GM18867 (cell line): Measurements from ENCODE around the gene COQ10B.
"Not testable (repeated sequence)": the region's sequence is repeated elsewhere in the genome, so short reads cannot be mapped to it uniquely, and the experiment has no call there.

Experiments used
- ATAC-seq: cut with Tn5 transposase; IDR thresholded peaks from one replicate; pipeline ENCODE4 v1.9.1; 2021; ENCODE audit warnings: mild to moderate bottlenecking, moderate library complexity; ENCODE audit not compliant: unreplicated experiment

Gene COQ10B

DNA sequence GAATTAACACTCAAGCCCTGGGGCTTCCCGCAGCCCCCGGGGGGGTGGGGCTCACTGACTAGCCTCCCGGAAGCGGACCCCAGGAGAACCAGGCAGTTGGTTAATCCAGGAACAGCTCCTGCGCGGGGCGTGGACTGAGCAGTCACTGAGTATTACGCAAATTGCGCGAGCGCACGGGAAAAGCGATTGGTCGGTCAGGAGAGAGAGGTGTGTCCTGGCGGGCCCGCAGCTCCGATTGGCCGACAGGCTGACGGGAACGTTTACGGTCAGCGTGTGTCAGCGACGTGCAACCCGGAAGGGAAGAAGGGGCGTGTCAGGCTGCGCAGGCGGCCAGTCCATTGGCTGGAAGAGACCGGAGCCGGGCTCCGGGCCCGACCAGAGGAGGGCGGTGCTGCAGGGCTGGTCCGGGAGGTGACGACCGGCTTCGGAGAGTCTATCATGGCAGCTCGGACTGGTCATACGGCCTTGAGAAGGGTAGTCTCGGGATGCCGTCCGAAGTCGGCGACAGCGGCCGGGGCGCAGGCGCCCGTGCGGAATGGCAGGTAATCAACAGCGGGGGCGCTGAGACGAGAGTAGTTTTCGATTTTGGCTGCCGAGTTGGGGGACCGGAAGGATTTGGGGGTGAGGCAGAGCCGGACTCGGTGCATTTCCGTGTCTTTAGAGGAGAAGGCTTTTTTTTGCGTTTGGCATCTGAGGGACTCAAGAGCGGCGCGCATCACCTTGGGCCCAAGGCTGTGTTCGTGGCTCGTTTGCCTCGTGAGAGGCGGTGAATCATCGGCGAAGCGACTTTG, at the start of gene COQ10B:
COQ10B (plus strand) TSS at position 430 of the 791 bp plus-strand sequence; CDS start at position 439, 9 bp downstream.
- ATAC-seq = peak; percentile 94

GRCh38 chr2:197405582-197405981, 47.8 kb upstream of the COQ10B start:
- ATAC-seq = no peak

- no peak for ATAC-seq
Observed at GRCh38 chr2:197414039-197414438, 39.3 kb upstream of the COQ10B start.

GRCh38 chr2:197414515-197414914, 38.8 kb upstream of the COQ10B start:
- ATAC-seq = no peak

DNA sequence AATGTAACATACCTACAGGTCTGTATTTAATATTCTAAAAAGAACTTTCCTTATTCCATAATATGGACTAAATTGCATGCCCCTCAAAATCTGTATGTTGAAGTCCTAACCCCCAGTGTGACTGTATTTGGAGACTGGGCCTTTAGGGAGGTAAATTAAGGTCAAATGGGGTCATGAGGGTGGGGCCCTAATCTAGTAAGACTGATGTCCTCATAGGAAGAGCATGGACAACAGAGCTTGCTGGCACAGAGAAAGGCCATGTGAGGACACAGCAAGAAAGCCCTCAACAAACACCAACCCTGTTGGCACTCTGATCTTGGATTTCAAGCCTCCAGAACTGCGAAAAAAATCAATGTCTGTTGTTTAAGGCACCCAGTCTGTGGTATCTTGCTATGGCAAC, 37.1 kb upstream of the COQ10B start:
- ATAC-seq = no peak

- ATAC-seq = no peak
Observed at GRCh38 chr2:197419438-197419837, 33.9 kb upstream of the COQ10B start.

DNA sequence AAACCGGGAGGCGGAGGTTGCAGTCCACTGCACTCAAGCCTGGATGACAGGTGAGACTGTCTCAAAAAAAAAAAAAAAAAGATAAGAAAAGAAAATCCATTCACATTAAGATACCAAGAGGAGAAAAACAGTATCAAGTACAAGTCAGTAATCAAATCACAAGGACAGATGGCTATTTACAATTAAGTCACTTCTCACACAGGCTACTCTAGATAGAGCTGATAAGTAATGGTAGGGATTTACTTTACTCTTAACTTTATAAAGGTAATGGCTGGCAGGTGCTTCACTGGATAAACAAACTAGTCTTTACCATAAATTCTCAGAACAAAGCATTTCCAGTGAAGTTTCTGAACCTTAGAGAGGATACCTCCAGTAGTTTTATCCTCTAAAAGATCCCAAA, 30.0 kb upstream of the COQ10B start:
- ATAC-seq = no peak

DNA sequence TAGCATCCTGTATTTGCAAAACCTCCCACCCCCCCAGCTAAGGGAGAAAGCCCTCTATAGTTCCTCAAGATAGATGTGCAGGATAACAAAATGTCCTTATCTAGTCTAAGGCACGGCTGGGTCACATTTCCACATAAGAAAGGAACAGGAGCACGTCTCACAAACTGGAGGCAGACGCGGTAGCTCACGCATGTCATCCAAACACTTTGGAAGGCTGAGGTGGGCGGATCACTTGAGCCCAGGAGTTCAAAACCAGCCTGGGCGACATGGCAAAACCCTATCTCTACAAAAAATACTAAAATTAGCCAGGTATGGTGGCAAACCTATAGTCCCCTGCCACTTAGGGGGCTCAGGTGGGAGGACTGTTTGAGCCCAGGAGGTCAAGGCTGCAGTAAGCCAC, 27.8 kb upstream of the COQ10B start:
- no peak for ATAC-seq

DNA sequence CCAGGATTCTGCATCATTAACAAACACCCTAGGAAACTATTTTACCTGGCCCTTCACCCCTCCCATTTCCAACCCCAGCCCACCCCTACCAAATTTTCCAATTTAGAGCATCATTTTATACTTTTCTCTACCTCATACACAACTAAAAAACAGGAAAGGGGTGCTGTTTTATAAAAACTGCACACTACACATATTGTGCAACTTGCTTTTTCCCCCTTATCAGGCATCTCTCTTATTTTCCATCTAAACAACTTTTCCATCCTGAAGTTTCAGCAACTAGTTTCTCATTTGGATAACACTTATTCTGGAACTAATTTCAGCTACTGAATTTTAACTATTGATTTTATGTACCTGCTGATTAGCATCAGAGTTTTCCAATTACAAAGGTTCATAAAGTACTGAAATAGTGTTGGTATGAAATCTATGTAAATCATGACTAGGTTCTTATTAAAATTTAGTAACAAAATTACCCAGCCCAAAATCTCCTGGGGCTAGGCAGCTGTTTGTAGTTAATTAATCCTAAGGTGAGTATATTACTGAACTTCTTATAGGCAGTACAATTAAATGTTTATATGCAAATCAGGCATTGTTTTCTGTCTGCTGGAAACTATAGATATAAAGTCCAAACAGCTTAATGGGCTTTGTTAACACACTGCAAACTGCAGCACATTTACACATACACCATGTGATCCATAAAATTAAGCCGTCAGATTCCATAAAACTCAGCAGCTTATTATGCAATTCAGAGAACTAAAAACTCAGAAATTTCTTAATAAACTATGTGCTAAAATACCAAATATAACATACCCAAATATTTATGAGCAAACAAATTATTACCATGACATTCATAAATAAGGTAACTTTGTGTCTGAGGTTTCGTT, 26.4 kb upstream of the COQ10B start:
- ATAC-seq = no peak

GRCh38 chr2:197427986-197428385, 25.4 kb upstream of the COQ10B start:
- ATAC-seq = no peak

- ATAC-seq = no peak
Observed at GRCh38 chr2:197431858-197432257, 21.5 kb upstream of the COQ10B start.

GRCh38 chr2:197432527-197432926, 20.8 kb upstream of the COQ10B start:
- ATAC-seq = not testable (repeated sequence)

GRCh38 chr2:197433780-197434438, 19.4 kb upstream of the COQ10B start:
- ATAC-seq = no peak

- ATAC-seq = peak; percentile 89
Observed at GRCh38 chr2:197434541-197435513, 18.5 kb upstream of the COQ10B start, which contains the start of gene SF3B1. TSS of gene SF3B1 (minus strand) at chr2:197435028. CDS start at chr2:197434999, 29 bp downstream.

DNA sequence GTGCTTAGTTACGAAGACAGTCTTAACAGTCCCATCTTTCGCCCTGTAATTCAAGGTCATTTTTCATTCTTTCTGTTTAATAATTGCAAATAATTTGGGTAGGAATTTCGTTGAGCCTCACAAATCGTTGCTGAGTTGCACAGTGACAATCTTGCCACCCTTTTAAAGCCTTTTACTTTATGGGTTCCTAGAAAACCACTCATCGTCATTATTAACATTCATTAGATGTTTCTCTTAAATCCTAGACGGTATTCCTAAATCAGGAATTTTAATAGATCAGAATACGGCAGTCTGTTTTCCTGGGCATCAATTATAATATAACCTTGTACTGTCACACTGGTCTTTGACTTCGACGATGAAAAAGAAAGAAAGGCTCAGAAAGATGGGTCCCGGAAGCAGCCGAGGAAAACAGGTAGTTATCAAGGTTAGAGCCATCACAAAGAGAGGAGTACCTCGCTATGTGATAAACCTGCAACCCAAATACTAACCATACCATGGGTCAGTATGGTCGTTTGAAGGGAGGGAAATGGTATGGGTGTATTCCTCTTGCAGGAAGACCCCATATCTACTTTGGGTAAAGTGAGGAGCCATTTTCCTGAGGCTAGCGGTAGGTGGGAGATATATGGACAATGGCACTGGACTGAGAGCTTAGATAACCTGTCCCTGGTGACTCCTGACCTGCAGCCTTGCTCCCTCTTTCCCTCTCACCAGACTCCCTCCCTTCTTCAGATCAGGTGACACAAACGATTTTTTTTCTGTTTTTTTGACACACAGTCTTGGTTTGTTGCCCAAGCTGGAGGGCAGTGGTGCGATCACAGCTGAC, 17.5 kb upstream of the COQ10B start:
- ATAC-seq = peak; percentile 1

GRCh38 chr2:197437380-197437779, 16.0 kb upstream of the COQ10B start:
- ATAC-seq = no peak

DNA sequence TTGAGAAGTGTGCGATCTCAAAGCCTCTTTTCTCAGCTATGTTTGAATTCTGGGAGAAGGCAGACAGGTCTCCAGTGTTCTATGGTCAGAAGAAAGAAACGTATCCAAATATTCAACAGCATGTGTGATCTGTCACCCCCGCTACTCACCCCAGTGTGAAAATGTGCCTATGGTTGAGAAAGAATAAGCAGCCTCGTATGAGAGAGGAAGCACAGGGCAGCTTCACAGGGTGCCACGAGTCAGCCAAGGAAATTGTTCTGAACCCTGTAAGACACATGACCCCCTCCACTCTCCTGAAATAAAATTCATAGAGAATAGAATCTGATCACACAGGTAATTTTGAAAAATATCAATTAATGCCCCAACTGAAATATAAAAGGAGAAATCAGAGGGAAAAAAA, 10.5 kb upstream of the COQ10B start:
- ATAC-seq = no peak

DNA sequence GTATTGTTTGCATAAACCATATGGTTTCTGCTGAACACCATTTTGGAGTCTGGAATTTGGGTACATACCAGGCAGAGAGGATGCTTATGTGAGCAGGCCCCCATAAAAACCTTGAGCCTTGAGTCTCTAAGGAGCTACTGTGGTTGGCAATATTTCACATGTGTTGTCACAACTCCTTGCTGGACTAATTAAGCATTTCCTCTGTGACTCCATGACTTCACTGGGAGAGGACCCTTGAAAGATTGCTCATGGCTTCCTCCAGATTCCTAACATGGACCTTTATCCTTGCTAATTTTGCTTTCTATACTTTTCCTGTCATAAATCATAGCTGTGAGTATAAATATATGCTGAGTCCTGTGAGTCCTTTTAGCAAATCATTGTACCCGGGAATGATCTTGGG, 7.6 kb upstream of the COQ10B start:
- ATAC-seq = no peak

DNA sequence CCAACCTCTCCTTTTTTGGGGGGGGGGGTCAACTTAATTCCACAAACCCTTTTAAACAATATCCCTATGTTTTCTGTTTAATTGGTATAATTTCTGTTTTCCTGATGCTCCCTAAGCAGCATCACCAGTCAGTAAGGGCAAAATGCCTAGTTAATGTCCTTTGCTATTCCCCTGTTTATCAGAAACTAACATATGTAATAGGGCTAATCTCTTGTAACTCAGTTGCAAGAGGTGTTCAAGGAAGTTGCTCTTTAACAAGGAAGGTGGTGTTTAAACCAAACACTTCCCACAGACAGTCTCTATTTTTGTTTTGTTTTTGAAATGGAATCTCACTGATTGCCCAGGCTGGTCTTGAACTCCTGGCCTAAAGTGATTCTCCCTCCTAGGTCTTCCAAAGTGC, 6.5 kb upstream of the COQ10B start:
- ATAC-seq = no peak
